ENCODE measurements around the gene HBA2.
"Not testable (repeated sequence)": the region's sequence is repeated elsewhere in the genome, so short reads cannot be mapped to it uniquely, and the experiment has no call there.

Gene HBA2

DNA sequence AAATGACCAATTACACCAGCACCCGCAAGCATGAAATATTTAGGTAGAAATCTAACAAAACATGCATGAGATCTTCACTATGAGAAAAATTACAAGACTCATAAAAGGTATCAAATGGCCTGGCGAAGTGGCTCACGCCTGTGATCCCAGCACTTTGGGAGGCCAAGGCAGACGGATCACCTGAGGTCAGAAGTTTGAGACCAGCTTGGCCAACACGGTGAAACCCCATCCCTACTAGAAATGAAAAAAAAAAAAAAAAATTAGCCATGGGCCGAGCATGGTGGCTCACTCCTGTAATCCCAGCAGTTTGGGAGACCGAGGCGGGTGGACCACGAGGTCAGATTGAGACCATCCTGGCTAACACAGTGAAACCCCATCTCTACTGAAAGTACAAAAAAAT, 31.4 kb downstream of the HBA2 start:
- not testable (repeated sequence) for DNase-seq

DNA sequence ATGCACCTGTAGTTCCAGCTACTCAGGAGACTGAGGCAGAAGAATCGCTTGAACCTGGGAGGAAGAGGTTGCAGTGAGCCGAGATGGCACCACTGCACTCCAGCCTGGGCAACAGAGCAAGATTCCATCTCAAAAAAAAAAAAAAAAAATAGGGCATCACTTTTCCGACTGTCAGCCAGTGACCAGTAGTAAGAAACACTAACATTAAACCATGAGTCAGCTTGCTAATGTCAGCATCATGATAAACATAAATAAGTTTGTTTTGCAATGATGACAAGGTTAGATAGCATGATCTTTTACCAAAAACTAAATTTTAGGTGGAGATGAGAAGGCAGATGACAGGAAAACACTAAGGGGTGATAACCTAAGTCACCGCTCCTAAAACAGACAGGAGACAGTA, 36.7 kb downstream of the HBA2 start:
- not testable (repeated sequence) for DNase-seq

DNA sequence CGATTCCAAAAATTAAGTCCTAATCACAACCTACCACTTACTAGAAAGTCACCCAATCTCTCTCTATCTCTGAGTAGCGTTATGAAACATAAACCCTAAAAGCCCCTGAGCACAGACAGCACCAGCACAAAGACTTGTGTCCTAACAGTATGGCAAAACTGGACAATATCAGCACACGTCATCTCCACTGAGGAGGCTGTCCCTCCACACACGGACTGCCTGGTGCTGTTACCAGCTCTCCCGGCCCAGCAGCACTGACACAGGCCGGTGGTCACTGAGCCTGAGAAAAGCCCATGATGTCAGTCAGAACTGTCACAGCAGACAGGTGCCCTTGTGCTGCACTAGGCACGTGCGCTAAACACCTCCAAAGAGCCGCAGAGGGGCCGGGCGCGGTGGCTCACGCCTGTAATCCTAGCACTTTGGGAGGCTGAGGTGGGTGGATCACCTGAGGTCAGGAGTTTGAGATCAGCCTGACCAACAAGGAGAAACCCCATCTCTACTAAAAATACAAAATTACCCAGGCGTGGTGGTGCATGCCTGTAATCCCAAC, 39.0 kb downstream of the HBA2 start:
- DNase-seq, result not testable (repeated sequence)

DNA sequence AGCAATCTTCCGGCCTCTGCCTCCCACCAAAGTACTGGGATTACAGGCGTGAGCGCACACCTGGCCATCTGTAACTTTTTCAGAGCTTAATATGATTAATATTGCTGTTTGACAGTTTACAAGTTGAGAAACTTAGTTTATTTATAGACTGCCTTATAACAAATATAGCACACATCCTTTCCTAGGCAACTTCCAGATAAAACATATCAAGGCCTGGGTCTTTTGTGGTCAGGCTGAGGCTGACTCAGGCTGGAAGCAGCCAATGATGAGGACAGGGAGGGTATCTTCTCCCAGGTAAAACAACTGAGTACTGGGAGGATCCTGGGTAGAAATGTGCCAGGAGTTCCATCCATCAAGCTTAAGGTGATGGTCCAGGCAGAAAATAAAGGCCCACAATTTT, 40.3 kb downstream of the HBA2 start:
- DNase-seq, result no peak

- no peak for DNase-seq
These were observed 47.3 kb downstream of the HBA2 start for GRCh38 chr16:220021-220420.
